GM21723 (cell line): ENCODE results near the gene GMDS.

Experiments used
- ATAC-seq: cut with Tn5 transposase; IDR thresholded peaks from one replicate; pipeline ENCODE4 v1.9.1; 2021; ENCODE audit warnings: mild to moderate bottlenecking, moderate library complexity; ENCODE audit not compliant: unreplicated experiment

The GMDS gene

DNA sequence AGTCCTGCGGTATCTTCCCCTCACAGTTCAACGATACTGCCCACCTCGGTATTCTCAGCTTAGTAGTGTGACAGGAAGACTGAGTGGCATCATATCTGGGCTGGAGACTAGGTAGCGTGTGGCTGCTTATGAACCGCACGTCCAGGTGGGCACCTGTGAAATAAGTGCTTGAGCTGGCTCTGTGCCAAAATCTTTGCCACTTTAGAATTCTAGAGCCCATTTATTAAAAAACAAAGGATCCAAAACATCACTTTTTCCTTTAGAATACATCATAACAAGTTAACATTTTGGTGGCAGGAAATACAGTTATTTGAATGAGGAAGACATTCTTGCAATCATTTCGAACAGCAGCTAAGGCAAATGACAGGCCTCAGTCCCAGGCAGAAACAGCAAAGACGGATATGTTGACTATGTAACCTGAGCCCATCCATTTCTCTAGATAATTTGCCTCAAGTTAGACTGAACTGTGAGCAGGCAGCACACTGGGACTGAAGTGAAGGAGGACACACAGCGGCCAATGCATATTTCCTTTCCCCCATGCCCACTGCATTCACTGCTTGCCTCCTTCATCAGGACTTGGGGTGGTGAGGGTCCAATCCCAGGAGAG lies 136.6 kb downstream of the GMDS start:
- ATAC-seq = no peak

- no peak for ATAC-seq
Measured at GRCh38 chr6:2104524-2104880, 140.9 kb downstream of the GMDS start.

DNA sequence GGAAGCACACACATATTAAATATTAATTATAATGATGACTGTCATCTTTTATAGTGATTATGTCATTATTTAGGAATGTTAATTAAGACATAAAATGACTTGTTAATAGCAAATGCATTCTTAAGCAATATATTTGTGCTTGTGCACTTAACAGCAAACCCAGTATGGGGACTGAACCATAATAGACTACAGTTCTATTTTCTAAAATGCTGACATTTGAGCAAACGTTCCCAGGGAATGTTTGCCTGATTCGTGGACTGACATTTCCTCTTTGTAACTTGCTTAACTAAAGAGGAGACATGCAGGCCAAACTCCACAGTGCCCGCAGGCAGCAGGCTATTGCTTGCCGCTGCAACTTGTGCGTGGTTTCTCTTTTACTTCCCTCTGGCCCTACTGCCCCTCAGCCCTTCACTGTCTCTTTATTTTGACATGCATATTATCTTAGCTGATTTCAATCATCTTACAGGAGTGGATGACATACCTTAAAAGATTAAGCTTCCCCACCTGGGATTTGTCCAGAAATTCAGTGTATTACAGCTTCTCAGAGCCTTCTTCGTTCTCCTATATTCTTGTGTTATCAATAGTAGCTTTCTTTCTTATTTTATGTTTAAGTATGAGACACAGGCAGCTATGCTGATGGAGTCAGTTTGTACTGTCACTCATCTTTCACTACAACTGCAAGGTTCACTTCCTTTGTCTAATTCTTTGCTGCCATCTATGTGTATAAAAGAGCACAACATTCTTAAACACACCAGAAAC lies 141.5 kb downstream of the GMDS start:
- ATAC-seq = no peak

DNA sequence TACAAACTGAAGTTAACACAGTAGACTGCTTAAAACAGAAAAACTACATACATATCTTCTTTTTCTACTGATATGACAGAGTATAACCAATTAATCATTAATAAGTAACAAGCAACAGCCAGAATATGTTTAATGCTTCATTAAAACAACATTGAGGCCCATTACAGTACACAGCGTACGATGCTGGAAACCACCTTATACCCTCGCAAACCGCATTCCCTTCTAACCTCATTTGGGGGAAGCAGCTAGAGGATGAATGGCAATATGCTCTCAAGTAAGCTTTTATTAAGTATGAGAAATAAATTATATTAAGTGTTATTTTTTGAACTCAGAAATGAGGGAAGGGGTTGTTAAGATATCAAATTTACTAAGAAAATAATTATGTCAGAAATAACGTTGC lies 142.4 kb downstream of the GMDS start:
- ATAC-seq = no peak

DNA sequence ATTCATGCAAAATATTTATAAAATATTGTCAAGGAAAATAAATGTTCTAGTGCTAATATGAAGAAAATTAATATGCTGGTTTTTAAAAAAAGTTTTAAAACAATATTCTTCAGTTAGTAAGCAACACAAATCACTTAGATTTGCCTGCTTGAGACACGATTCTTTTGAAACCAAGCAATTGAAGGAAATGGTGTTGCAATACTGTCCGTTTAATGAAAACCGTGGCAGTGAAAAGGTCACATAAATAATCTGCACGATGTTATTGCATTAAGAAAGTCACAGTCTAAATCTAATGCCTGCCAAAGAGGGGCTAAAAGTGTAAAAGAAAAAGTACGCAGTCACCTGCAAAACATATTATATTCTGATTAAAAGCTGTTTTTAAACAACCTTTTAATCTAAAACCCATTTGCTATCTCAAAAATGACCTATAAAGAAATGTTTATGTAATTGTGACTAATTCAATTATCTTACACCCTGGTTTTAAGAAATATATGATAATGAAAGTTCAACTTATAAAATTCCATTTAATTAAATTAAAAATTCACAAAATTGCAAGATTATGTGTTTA lies 143.0 kb downstream of the GMDS start:
- no peak for ATAC-seq

DNA sequence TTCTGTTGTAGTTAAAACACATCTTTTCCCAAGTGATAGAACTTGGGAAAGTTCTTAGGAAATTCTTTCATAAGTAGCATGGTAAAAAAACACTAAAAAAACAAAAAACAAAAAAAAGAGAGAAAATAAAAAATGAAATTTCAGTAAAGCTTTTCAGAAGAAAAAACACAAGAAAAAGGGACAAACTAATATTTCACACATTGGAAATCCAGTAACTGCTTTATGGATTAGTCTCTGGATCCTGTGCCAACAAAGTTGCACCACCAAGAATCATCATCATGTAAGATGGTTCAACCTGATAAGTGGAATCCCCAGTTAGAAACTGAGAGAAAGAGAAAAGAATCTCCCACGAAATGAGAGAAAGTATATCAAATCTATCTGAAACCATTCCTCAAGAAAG lies 144.2 kb downstream of the GMDS start:
- no peak for ATAC-seq

DNA sequence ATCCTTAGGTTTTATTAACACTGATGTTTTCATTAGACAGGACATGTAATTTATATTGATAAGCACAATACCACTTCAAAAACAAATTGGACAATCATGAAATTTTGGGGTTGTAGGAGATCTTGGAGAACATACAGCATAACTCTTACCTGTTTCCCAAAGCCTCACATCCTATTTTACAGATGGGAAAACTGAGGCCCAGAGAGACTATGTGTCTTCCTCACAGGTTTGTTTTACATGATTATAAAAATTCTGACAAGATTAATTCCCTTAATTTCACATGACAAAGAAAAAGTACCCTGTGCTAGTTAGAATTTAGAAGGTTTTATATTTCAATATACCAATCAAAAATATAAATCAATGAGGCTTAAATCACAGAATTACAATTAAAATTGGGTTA lies 145.5 kb downstream of the GMDS start:
- ATAC-seq = no peak

GRCh38 chr6:2097464-2097863 lies 147.9 kb downstream of the GMDS start:
- no peak for ATAC-seq

- ATAC-seq = no peak
Measured at GRCh38 chr6:2094642-2095041, 150.8 kb downstream of the GMDS start.

DNA sequence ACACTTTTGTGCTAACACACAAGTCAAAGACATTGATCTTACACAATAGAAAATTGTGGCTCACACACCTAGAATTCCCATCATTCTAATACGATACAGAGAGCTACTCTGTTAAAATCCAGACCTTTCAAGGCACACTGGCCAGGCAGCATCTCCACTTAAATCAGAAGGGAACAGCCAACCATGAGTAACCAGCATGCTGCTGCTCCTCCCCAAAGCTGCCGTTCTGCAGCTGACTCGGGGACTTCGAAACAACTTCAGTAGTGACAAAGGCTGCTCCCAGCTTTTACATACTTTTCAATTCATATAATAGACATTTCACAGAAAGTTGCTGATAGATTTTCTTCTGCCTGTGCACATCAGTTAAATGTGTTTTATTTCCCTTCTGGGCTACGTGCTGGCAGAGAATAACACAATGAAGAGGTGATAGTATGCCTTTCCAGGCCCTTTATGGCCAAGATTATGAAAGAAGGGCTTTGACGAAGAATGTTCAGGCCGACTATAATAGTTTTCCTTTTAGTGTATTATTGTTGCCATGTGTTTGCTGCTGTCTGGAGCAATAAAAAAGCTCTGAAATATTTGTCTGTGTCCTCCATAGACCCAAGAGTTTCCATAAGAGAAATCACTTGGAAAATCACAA lies 159.0 kb downstream of the GMDS start:
- ATAC-seq = no peak

- ATAC-seq = no peak
Measured at GRCh38 chr6:2085657-2086056, 159.7 kb downstream of the GMDS start.

DNA sequence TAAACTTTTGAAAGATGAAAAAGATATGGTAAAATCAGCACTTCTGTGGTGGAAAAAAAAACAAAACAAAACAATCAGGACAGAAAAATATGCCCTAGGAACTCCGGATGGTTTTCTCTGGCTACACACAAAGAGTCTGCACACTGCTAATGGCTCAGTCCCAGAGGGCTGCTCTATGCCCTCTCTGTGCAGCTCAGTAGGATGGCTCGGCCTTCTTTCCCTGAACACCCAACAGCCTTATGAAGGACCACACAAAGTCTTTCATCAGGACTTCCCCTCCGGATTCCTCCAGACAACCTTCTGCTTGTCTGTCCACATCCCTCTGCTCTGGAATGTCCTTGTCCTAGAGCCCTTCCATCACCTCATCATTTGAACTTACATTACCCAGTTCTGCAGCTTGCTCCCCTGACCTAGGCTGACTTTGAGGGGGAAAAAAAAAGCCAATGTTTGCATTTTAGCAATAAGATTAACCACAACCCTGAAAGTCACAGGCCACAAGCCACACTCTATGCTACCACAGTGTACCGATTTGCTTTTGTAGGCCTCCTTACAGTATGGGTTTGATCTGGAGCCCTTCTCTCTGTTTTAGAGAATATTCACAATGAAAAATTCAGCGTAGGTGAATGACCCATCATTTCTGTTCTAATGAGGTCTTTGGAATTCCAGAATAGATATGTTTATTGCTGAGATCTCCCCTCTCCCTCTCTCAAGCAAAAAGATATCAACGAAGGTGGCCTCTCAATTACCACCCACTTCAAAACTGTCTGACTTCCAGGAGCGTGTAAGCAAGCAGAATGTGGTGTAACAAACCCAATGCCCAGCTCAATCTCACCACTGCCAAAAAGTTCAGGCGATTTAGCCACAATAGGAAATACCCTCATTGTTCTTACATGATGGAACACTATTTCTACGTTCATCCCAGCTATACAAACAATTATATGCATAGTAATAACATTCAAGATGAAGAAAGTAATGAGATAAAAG lies 164.0 kb downstream of the GMDS start:
- ATAC-seq = peak; percentile 89

GRCh38 chr6:2078888-2079287 lies 166.5 kb downstream of the GMDS start:
- no peak for ATAC-seq

GRCh38 chr6:2077826-2078225 lies 167.6 kb downstream of the GMDS start:
- ATAC-seq = no peak

DNA sequence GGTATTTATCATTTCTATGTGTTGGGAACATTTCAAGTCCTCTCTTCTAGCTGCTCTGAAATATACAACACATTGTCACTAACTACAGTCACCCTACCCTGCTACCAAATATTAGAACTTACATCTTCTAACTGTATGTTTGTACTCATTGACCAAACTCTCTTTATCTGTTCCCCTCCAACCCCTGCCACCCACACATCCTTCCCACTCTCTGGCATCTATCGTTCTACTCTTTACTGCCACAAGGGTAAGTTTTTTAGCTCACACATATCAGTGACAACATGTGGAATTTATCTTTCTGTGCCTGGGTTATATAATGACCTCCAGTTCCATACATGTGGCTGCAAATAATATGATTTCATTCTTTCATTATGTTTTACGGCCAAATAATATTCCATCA lies 171.9 kb downstream of the GMDS start:
- ATAC-seq = no peak

GRCh38 chr6:2072453-2072852 lies 173.0 kb downstream of the GMDS start:
- ATAC-seq = no peak

- no peak for ATAC-seq
Measured at GRCh38 chr6:2063547-2063946, 181.9 kb downstream of the GMDS start.

DNA sequence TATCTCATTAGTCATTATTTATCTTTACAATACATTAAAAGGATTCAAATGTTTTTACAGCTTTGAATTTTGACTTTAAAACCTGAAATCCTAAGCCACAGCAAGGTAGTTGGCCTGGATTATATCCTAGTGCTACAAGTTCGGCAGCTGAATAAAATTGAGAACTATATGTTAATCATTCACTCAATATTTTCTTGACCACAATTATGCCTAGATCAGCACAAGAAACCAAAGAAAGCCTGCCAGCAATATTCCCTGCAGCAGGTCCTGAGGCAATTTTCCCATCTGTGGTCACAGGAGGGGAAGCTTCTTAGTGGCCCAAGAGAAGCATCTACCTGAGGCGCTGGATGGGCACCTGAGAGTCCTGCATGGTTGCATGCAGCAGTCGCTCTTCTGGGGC lies 183.5 kb downstream of the GMDS start:
- ATAC-seq = no peak

DNA sequence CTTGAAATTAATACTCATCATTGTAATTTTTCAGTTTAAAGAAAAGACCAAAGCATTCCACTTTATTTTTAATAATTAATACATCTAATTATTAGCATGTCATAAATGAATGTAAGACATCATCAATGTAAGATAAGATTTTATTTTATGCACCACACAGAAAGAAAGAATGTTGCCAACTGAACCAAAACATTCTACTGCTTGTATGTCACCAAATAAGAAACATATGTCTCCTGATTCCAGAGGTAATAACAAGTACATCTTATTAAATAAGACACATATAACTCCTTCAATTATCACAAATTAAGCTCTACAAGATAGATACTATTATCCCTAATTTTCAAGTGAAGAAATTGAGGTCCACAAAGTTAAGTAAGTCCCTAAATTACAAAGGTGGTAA lies 189.5 kb downstream of the GMDS start:
- ATAC-seq = no peak

GRCh38 chr6:2055143-2055542 lies 190.3 kb downstream of the GMDS start:
- no peak for ATAC-seq

DNA sequence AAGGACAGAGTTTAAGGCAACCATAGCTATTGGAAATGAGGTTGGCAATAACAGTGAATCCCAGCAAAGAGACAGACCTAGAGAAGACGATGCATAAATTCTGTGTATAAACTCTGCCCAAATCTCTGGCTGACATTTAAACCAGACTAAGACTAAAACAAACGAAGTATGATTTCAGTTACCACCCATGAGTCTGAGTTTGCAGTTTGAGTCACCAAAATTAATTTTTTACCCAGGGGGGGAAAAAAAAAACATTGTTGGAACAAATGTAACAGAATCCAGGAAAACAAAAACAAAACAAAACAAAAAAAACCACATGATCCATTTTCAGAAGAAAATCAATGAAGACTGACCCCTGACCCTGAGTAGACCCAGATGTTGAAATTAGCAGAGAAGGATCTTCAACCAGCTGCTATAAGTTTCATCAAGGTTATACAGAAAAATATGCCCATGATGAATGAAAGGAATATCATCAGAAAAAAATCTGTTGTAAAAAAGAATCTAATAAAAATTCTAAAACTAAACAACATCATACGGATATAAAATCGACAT lies 190.8 kb downstream of the GMDS start:
- ATAC-seq = no peak
